OCI-LY1 (cell line): ENCODE results near the gene SLX4IP.

Source experiments
- CTCF ChIP-seq: fragments of 200-600 bp; sonication (generic), shearing (Covaris generic); IDR thresholded peaks from 2 replicates; pipeline ENCODE4 v1.5.1; 2017; ENCODE audit warnings: mild to moderate bottlenecking, antibody characterized with exemption, low read length, moderate library complexity, mixed read lengths
- EZH2 ChIP-seq: fragments of 200-600 bp; sonication (generic), shearing (Covaris generic); IDR thresholded peaks from 2 replicates; pipeline ENCODE4 v1.8.0; 2017; ENCODE audit warnings: borderline replicate concordance, mixed run types, mild to moderate bottlenecking, antibody characterized with exemption, low read length, moderate library complexity, mixed read lengths

GRCh38 chr20:10559266-10559665, 124.2 kb downstream of the SLX4IP start:
- TF ChIP-seq CTCF (no peak), EZH2 (no peak)
